ENCODE results near the gene UTP3.
"Not testable (repeated sequence)": the region's sequence is repeated elsewhere in the genome, so short reads cannot be mapped to it uniquely, and the experiment has no call there.

UTP3 gene

DNA sequence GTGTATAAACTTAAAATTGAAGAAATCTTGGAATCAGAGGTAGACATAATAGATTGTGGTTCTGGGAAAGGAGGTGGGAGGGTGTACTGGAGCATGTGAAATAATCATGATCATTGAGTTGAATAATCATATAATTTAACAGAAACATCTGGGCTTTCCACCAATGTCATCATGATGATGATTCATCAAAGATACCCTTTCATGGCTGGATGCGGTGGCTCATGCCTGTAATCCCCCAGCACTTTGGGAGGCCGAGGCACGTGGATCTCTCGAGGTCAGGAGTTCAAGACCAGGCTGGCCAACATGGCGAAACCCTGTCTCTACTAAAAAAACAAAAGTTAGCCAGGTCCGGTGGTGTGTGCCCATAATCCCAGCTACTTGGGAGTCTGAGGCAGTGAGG, 26.8 kb downstream of the UTP3 start:
- DNase-seq (ENCODE audit: low read depth): peak; percentile 79
- no peak overlapping the region for H3K4me3 ChIP-seq (ENCODE audit: control insufficient read depth, low read depth, low read length)
- TF ChIP-seq, protein P1, sequence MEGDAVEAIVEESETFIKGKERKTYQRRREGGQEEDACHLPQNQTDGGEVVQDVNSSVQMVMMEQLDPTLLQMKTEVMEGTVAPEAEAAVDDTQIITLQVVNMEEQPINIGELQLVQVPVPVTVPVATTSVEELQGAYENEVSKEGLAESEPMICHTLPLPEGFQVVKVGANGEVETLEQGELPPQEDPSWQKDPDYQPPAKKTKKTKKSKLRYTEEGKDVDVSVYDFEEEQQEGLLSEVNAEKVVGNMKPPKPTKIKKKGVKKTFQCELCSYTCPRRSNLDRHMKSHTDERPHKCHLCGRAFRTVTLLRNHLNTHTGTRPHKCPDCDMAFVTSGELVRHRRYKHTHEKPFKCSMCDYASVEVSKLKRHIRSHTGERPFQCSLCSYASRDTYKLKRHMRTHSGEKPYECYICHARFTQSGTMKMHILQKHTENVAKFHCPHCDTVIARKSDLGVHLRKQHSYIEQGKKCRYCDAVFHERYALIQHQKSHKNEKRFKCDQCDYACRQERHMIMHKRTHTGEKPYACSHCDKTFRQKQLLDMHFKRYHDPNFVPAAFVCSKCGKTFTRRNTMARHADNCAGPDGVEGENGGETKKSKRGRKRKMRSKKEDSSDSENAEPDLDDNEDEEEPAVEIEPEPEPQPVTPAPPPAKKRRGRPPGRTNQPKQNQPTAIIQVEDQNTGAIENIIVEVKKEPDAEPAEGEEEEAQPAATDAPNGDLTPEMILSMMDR (conservative IDR thresholded peaks at IDR 0.05; ENCODE audit: control insufficient read depth, insufficient read depth, low read depth, low read length): no peak

DNA sequence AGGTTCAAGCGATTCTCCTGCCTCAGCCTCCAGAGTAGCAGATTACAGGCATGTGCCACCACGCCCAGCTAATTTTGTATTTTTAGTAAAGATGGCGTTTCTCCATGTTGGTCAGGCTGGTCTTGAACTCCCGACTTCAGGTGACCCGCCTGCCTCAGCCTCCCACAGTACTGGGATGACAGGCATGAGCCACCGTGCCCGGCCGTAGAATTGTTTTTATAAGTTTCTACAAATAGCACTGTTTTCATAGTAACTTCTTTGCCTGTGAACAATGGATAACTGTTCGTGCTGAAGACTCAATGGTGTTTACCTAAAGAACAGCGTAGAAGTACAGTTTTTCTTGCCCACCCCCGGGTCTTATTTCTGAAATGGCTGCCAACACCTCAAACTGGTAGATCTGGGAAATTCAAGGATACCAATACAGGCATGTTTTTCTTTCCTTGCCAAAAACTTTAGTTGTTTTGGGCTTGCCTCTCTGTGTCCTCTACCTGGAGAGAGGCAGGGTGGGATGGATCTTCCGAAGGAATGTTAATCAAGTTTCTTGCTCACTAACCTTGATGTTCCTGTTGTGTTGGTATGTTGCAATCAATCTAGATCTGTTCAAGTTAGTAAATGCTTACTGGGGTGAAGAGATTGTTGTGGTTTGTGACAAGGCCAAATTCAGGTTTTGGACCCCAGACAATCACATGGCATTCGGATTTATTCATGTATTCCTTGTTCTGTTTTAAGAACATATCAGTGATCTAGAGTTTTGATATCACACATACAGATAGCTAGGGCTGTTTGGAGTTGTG, 30.7 kb downstream of the UTP3 start:
- no peak for DNase-seq (ENCODE audit: low read depth)
- TF ChIP-seq, protein P1 (conservative IDR thresholded peaks at IDR 0.05; ENCODE audit: control insufficient read depth, insufficient read depth, low read depth, low read length): no peak
- H3K4me3 ChIP-seq (ENCODE audit: control insufficient read depth, low read depth, low read length): no peak overlapping the region

DNA sequence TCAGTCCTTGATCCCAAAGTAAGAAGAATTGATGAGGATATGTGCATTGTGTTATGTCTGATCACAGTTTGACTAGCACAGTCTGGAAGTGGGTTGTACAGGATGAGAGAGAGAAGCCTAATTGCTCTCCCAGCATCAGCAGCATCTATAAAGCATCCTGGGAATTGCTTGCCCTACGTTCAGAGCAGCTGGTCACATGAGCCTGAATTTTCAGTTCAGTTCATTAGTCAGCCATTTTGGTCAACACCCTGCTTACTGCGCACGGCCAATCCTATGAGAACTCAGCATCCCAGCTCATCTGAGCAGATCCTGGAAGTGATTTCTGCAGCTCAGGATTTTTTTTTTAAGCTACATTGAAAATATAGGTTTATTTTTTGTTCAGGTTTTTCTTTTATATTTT, 33.4 kb downstream of the UTP3 start, which contains the start of gene RUFY3:
Gene RUFY3, plus strand, starts transcription at position 218 of the 400 bp plus-strand sequence. CDS start 610 bp downstream, outside the sequence.
- TF ChIP-seq, protein P1 (conservative IDR thresholded peaks at IDR 0.05; ENCODE audit: control insufficient read depth, insufficient read depth, low read depth, low read length): no peak
- DNase-seq (ENCODE audit: low read depth): peak; percentile 98
- peak within 1 kb of the TSS; percentile 56 for H3K4me3 ChIP-seq (ENCODE audit: control insufficient read depth, low read depth, low read length)

DNA sequence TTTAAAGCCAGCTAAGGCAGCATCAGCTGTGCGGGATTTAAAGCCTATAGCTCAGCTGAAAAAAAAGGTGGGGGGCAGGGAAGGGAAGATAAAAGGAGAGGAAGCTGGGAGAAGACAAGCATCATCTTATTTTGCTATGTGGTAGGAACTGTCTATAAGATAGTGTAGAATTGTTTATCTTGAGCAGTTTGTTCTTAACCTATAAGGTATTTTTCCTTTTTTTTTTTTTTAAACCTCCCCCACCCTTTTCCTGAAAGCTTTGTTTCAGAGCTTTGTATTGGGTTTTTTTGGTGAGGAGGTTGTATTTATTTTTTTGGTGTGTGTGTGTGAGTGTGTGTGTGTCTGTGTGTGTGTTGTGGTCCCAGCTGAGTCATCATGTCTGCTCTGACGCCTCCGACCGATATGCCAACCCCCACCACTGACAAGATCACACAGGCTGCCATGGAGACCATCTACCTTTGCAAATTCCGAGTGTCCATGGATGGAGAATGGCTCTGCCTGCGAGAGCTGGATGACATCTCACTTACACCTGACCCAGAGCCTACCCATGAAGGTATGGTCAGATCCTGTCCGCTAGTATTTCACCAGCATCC, 34.0 kb downstream of the UTP3 start:
- peak overlapping the region; percentile 56 for H3K4me3 ChIP-seq (ENCODE audit: control insufficient read depth, low read depth, low read length)
- DNase-seq (ENCODE audit: low read depth): peak; percentile 88
- TF ChIP-seq, protein P1 (conservative IDR thresholded peaks at IDR 0.05; ENCODE audit: control insufficient read depth, insufficient read depth, low read depth, low read length): no peak

DNA sequence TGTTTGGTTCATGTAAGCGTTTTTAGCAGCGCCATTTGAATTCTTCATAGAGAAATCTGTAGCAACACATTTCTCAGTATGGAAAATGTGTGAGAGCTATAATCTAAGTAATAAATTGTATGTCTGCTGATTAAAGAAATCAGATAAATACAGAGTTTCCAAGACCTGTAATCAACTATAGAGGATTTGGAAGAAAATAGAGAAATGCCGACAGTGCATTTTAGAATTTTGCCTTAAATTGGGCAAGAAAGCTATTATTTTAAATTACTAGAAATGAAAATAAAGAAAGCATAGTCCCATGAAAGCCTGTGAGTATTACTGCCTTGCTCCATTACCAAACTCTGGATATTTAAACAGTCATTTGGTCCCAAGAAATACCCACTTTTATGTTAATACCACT, 36.1 kb downstream of the UTP3 start:
- TF ChIP-seq, protein P1 (conservative IDR thresholded peaks at IDR 0.05; ENCODE audit: control insufficient read depth, insufficient read depth, low read depth, low read length): no peak
- DNase-seq (ENCODE audit: low read depth): no peak
- no peak overlapping the region for H3K4me3 ChIP-seq (ENCODE audit: control insufficient read depth, low read depth, low read length)

DNA sequence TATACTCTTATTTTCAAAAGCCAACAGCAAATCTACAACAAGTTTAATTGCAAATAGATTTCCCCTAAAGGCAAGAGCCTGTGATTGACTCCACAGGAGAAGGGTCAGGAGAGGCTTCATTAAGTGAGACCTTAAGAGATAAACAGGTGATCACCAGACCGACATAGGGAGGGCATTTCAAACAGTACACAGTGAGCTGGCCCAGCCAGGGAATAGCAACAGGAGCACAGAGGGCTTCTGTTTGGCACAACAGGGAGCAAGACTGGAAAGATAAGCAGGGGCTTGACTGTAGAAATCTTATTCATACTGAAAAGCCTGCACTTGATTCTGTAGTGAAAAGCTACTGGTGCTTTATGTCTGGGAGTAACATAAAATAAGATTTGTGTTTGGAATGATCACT, 37.3 kb downstream of the UTP3 start:
- TF ChIP-seq, protein P1 (conservative IDR thresholded peaks at IDR 0.05; ENCODE audit: control insufficient read depth, insufficient read depth, low read depth, low read length): no peak
- no peak overlapping the region for H3K4me3 ChIP-seq (ENCODE audit: control insufficient read depth, low read depth, low read length)
- DNase-seq (ENCODE audit: low read depth): no peak

DNA sequence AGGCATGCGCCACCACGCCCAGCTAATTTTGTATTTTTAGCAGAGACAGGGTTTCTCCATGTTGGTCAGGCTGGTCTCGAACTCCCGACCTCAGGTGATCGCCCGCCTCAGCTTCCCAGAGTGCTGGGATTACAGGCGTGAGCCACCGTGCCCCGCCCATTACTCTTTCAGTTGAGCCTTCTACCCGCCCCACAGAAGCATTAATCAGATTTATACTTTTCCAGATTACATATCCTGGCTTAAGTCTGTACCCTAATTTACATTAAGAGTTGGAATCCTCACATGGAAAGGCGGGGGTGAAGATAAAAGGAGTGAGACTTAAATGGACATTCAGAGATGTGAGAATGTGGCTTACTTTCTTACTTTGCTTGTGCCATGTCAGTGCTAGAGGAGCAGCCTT, 38.2 kb downstream of the UTP3 start:
- not testable (repeated sequence) for H3K4me3 ChIP-seq (ENCODE audit: control insufficient read depth, low read depth, low read length); DNase-seq (ENCODE audit: low read depth)

Measured in fibroblast of mammary gland (primary cell).